ENCODE measurements around the gene GYS1. TPM values are rescaled to one million over a fixed set of nuclear protein-coding genes. Genes with fewer than 3 reads are reported as not detected.
"Not testable (repeated sequence)": the region's sequence is repeated elsewhere in the genome, so short reads cannot be mapped to it uniquely, and the experiment has no call there.

Gene GYS1
- total and polyA plus RNA-seq, 8 donors: 13.0 to 63.6 (median 26.0) TPM

GRCh38 chr19:48935864-48936263 is 57.2 kb downstream of the GYS1 start:
- Histone ChIP-seq H3K27ac (no peak overlapping the region), H3K27me3 (peaks cover 0 to 9% (median 0%) of the 10 kb centered on the region in 3 donors), H3K9me3 (peaks cover 0 to 5% (median 3%) of the 10 kb centered on the region in 4 donors), H3K4me3 (no peak overlapping the region), H3K4me1 (peaks cover 5 to 20% (median 12%) of the 10 kb centered on the region in 4 donors), H3K36me3 (no peaks in the 10 kb centered on the region)
- intact Hi-C loops (cut with DNase I; ENCODE audit: low total_unique reads): no loop called here
- no peak for TF ChIP-seq POLR2AphosphoS5 (IDR thresholded peaks at IDR 0.05)
- no peak for TF ChIP-seq EP300 (IDR thresholded peaks at IDR 0.05)
- no peak for TF ChIP-seq CTCF (IDR thresholded peaks at IDR 0.05)
- TF ChIP-seq POLR2A (IDR thresholded peaks at IDR 0.05): no peak
- 93 to 96% (median 95%) methylated on average over 25 of the region's 25 CpGs for WGBS, 5 donors
- DNase-seq: no peak

DNA sequence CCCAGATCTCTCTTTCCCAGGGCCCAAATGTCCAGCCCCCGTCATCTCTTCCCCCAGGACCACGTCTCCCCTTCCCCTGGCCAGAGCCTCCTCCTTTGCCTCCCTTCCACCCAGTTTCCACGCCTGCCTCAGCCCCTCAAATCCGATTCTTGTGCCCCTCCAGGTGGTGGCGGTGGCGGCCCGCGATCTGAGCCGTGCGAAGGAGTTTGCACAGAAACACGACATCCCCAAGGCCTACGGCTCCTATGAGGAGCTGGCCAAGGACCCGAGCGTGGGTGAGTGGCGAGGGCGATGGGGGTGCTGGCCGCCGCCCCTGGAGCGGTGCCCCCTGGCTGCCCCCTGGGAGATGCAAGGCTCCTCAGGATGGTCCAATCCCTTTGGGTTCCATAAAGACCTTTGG is 58.3 kb downstream of the GYS1 start:
- H3K4me3 ChIP-seq: no peak overlapping the region
- H3K9me3 ChIP-seq: no peaks in the 10 kb centered on the region
- intact Hi-C loops (cut with DNase I; ENCODE audit: low total_unique reads): no loop called here
- H3K27ac ChIP-seq: no peak overlapping the region
- H3K4me1 ChIP-seq: peaks cover 5 to 20% (median 12%) of the 10 kb centered on the region in 4 donors
- 76 to 84% (median 80%) methylated on average over 19 of the region's 19 CpGs for WGBS, 5 donors
- no peaks in the 10 kb centered on the region for H3K36me3 ChIP-seq
- peaks cover 0 to 9% (median 0%) of the 10 kb centered on the region in 3 donors for H3K27me3 ChIP-seq
- TF ChIP-seq POLR2A (IDR thresholded peaks at IDR 0.05) (no peak), CTCF (IDR thresholded peaks at IDR 0.05) (no peak), POLR2AphosphoS5 (IDR thresholded peaks at IDR 0.05) (no peak), EP300 (IDR thresholded peaks at IDR 0.05) (no peak)
- no peak for DNase-seq

- 0 to 1% (median 1%) methylated on average over 32 to 43 of the region's 43 CpGs for WGBS, 5 donors
- peak within 1 kb of the TSS; percentile 47 to 56 (median 50) for H3K4me3 ChIP-seq
- intact Hi-C loops (cut with DNase I; ENCODE audit: low total_unique reads): no loop called here
- H3K9me3 ChIP-seq: no peaks in the 10 kb centered on the region
- peak; percentile 94 for DNase-seq
- H3K36me3 ChIP-seq: no peaks in the 10 kb centered on the region
- TF ChIP-seq POLR2AphosphoS5 (IDR thresholded peaks at IDR 0.05) (peak; percentile 44 to 77 (median 60)), POLR2A (IDR thresholded peaks at IDR 0.05) (no peak)
- H3K4me1 ChIP-seq: peaks cover 5 to 20% (median 13%) of the 10 kb centered on the region in 4 donors
- H3K27me3 ChIP-seq: peaks cover 0 to 9% (median 0%) of the 10 kb centered on the region in 3 donors
- peak within 1 kb of the TSS in 3 of 5 donors; percentile 6 to 33 (median 9) for H3K27ac ChIP-seq
Measured at GRCh38 chr19:48933382-48933932, 59.7 kb downstream of the GYS1 start, which contains the start of gene DHDH. Gene DHDH, plus strand, starts transcription at chr19:48933699. Its CDS starts 23 bp downstream, at chr19:48933722.

DNA sequence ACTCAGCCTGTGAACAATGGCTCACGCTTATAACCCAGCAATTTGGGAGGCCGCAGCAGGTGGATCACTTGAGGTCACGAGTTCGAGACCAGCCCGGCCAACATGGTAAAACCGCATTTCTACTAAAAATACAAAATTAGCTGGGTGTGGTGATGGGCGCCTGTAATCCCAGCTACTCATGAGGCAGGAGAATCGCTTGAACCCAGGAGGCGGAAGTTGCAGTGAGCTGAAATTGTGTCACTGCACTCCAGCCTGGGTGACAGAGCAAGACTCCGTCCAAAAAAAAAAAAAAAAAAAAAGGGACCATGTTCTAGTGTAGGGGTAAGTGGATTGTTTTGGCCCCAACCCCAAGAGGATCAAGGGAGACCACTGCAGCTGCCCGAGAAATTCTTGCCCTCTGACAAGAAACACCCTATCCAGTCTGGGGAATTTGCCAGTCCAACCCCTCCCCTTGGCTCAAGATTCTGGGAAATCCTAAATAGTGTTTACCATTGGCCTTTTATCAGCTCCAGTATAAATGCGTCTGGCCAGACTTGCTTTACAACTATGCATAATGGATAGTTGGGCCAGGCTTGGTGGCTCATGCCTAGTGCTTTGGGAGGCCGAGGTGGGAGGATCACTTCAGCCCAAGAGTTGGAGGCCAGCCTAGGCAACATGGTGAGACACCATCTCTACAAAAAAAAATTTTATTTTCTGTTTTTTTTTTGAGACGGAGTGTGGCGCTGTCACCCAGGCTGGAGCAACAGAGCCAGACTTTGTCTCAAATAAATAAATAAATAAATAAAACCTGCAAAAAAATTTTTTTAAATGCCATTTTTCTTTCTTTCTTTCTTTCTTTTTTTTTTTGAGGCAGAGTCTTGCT is 64.7 kb downstream of the GYS1 start:
- Histone ChIP-seq H3K36me3 (peaks cover 0 to 6% (median 4%) of the 10 kb centered on the region in 4 donors), H3K4me1 (peaks cover 8 to 42% (median 18%) of the 10 kb centered on the region in 4 donors), H3K4me3 (no peak overlapping the region), H3K9me3 (no peaks in the 10 kb centered on the region), H3K27ac (peak overlapping the region; percentile 42 to 69 (median 60)), H3K27me3 (peaks cover 0 to 9% (median 0%) of the 10 kb centered on the region in 3 donors)
- DNase-seq: peak; percentile 65 to 82
- no peak for TF ChIP-seq POLR2A (IDR thresholded peaks at IDR 0.05)
- peak in 2 of 3 donors; percentile 35 to 79 for TF ChIP-seq POLR2AphosphoS5 (IDR thresholded peaks at IDR 0.05)
- WGBS, 5 donors: 38 to 58% (median 51%) methylated on average over 15 of the region's 15 CpGs
- intact Hi-C loops (cut with DNase I; ENCODE audit: low total_unique reads): no loop called here

GRCh38 chr19:48927692-48928091 is 65.4 kb downstream of the GYS1 start:
- intact Hi-C loops (cut with DNase I; ENCODE audit: low total_unique reads); H3K9me3 ChIP-seq; DNase-seq; H3K4me3 ChIP-seq; H3K27me3 ChIP-seq: not testable (repeated sequence)
- Histone ChIP-seq H3K36me3 (peaks cover 2 to 13% (median 11%) of the 10 kb centered on the region in 4 donors), H3K27ac (peak overlapping the region in 4 of 5 donors; percentile 52 to 69 (median 64)), H3K4me1 (peaks cover 3 to 36% (median 12%) of the 10 kb centered on the region in 4 donors)
- WGBS, 5 donors: 60 to 73% (median 65%) methylated on average over 17 of the region's 17 CpGs

All from stomach (tissue), 9 donors.